ENCODE data around the gene NPVF. TPM values are rescaled to one million over a fixed set of nuclear protein-coding genes. Genes with fewer than 3 reads are reported as not detected.

The NPVF gene
- total RNA-seq, 6 donors from 2014 or later, result not detected

DNA sequence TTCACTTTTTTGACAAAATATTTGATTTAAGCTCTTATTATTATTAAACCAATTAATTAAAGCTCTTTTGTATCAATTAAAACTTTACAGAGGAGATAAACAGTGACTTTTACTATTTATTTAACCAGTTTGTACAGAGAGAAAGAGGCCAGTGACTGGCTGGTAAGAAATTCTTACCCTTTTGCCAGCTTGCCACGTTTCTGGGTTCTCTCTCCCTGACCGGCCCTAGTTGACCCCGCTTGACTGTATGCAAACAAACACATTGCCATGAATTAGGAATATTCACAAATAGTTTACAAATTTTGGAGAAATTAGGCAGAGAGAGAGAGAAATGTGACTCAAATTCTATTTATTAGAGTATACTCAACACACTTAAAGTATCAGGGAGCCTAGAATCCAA is 36.2 kb downstream of the NPVF start:
- H3K9me3 ChIP-seq, result no peaks in the 10 kb centered on the region
- H3K4me1 ChIP-seq, result no peaks in the 10 kb centered on the region
- 81 to 83% methylated on average over 3 of the region's 3 CpGs for WGBS, 2 donors
- H3K4me3 ChIP-seq, result no peak overlapping the region
- ATAC-seq (ENCODE audit: low FRiP score in 2 of 2) (no peak), DNase-seq (no peak)
- no peaks in the 10 kb centered on the region for H3K36me3 ChIP-seq
- no peaks in the 10 kb centered on the region for H3K27me3 ChIP-seq
- no peak overlapping the region for H3K27ac ChIP-seq
- no peak for TF ChIP-seq EP300 (IDR thresholded peaks at IDR 0.05)
- TF ChIP-seq POLR2A (IDR thresholded peaks at IDR 0.05), result no peak
- TF ChIP-seq CTCF (IDR thresholded peaks at IDR 0.05), result no peak
- no peak for TF ChIP-seq POLR2AphosphoS5 (IDR thresholded peaks at IDR 0.05)

DNA sequence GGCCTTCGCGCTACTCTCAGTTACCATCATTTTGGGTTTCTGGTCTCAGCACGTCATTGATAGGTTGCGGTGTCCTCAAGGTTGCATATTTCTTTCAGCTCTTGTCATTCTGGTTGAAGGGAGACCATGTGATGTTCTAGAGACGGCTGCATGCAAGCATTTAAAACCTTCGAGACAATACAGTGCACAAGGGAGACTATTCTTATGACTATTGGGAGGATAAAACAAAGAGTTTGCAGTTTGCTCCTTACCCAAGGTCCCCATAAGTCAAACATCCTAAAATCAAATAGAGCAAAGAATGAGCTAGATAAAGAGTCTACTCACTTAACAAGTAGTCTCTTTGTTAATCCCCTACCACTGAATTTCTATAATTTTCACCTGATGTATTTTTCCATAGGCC is 39.1 kb downstream of the NPVF start:
- H3K9me3 ChIP-seq, result no peaks in the 10 kb centered on the region
- H3K36me3 ChIP-seq, result no peaks in the 10 kb centered on the region
- no peak overlapping the region for H3K4me3 ChIP-seq
- H3K27me3 ChIP-seq, result no peaks in the 10 kb centered on the region
- no peak overlapping the region for H3K27ac ChIP-seq
- DNase-seq (no peak), ATAC-seq (ENCODE audit: low FRiP score in 2 of 2) (no peak)
- 92 to 95% methylated on average over 6 of the region's 6 CpGs for WGBS, 2 donors
- TF ChIP-seq CTCF (IDR thresholded peaks at IDR 0.05) (no peak), EP300 (IDR thresholded peaks at IDR 0.05) (no peak)
- no peaks in the 10 kb centered on the region for H3K4me1 ChIP-seq

DNA sequence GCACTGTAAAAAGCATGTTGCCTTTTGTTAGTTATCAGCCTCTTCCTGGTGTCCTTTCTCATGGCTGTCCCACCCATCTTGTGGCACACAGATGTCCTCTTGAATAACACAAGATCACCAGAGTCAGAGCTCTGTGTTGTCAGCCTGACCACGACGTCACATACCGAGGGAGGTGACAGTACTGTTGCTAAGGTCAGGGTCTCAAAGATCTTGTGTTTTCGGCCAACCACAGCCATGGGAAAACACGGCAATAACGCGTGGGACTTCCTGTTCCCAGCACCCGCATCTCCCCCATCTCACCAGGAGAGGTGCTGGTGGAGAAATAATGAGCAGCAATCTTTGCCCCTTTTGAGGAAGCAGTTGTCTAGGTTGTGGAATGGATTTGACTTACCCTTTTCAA is 40.4 kb downstream of the NPVF start:
- Histone ChIP-seq H3K4me1 (no peaks in the 10 kb centered on the region), H3K9me3 (no peaks in the 10 kb centered on the region), H3K4me3 (no peak overlapping the region), H3K36me3 (no peaks in the 10 kb centered on the region), H3K27me3 (no peaks in the 10 kb centered on the region), H3K27ac (peak overlapping the region in 3 of 4 donors; percentile 51 to 69 (median 57))
- ATAC-seq (ENCODE audit: low FRiP score in 2 of 2), result peak in 1 of 2 donors; percentile 59
- TF ChIP-seq POLR2A (IDR thresholded peaks at IDR 0.05) (no peak), CTCF (IDR thresholded peaks at IDR 0.05) (peak in 1 of 6 experiments; percentile 7), POLR2AphosphoS5 (IDR thresholded peaks at IDR 0.05) (no peak)
- DNase-seq, result no peak
- 81 to 85% methylated on average over 3 to 8 of the region's 8 CpGs for WGBS, 2 donors

DNA sequence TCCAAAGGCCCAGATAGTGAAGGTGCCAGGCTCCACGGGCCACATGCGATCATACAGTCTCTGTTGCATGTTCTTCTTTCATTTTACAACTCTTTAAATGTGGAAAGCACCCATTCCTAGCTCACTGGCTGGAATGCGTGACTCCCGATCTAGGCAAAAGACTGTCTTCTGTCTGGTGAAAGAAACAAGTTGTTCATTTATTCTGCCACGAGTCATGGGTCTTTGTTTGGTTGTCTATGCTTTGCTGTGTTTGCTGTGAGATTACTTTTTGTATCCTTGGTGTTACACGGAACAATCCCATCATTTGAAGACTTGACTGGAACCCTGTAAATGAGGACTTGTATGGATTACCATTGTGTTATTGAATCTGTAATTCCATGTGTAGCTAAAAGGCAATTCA is 41.9 kb downstream of the NPVF start:
- DNase-seq, result no peak
- Histone ChIP-seq H3K27ac (peak overlapping the region in 1 of 4 donors; percentile 22), H3K4me1 (no peaks in the 10 kb centered on the region), H3K36me3 (no peaks in the 10 kb centered on the region), H3K4me3 (no peak overlapping the region), H3K27me3 (no peaks in the 10 kb centered on the region), H3K9me3 (no peaks in the 10 kb centered on the region)
- ATAC-seq (ENCODE audit: low FRiP score in 2 of 2), result no peak
- WGBS, 2 donors, result 84 to 87% methylated on average over 6 of the region's 6 CpGs
- no peak for TF ChIP-seq CTCF (IDR thresholded peaks at IDR 0.05)
- no peak for TF ChIP-seq POLR2AphosphoS5 (IDR thresholded peaks at IDR 0.05)
- TF ChIP-seq EP300 (IDR thresholded peaks at IDR 0.05), result no peak
- no peak for TF ChIP-seq POLR2A (IDR thresholded peaks at IDR 0.05)

- WGBS, 2 donors, result 69 to 93% methylated on average over 3 of the region's 3 CpGs
These were observed 46.8 kb downstream of the NPVF start for GRCh38 chr7:25181532-25181931.

More at GRCh38 chr7:25181532-25181931, 46.8 kb downstream of the NPVF start:
- H3K9me3 ChIP-seq, result no peaks in the 10 kb centered on the region
- no peak overlapping the region for H3K4me3 ChIP-seq
- no peak for TF ChIP-seq POLR2A (IDR thresholded peaks at IDR 0.05)
- TF ChIP-seq EP300 (IDR thresholded peaks at IDR 0.05), result no peak
- TF ChIP-seq POLR2AphosphoS5 (IDR thresholded peaks at IDR 0.05), result no peak
- TF ChIP-seq CTCF (IDR thresholded peaks at IDR 0.05), result no peak
- no peak for ATAC-seq (ENCODE audit: low FRiP score in 2 of 2)
- no peaks in the 10 kb centered on the region for H3K27me3 ChIP-seq
- H3K27ac ChIP-seq, result no peak overlapping the region
- peaks cover 3 to 14% (median 6%) of the 10 kb centered on the region in 4 donors for H3K4me1 ChIP-seq
- no peaks in the 10 kb centered on the region for H3K36me3 ChIP-seq
- DNase-seq, result no peak
